GM12878 (cell line): ENCODE results near the gene RAB28.

Experiments used
- CTCF ChIP-seq, 3 experiments: IDR thresholded peaks in 2 of 3; conservative IDR thresholded peaks in 1 of 3; 2 replicates each; pipeline ENCODE4 v1.5.1; 2011; ENCODE audit warnings: low read depth in 3 of 3, low read length in 3 of 3, mild to moderate bottlenecking in 3 of 3, control low read depth in 2 of 3, moderate library complexity in 2 of 3, inconsistent platforms in 1 of 3, mixed read lengths in 1 of 3; ENCODE audit not compliant: control insufficient read depth in 2 of 3, insufficient read depth in 1 of 3; ENCODE audit errors: extremely low read depth in 1 of 3
- EP300 ChIP-seq, 2 experiments: fragments of 150-350 bp in 1 of 2; IDR thresholded peaks; 2 replicates each; pipeline ENCODE4 v1.6.1; 2011 to 2012; ENCODE audit warnings: low read depth in 2 of 2, low read length in 2 of 2, borderline replicate concordance in 1 of 2, improper control_type of control experiment in 1 of 2, inconsistent platforms in 1 of 2; ENCODE audit not compliant: control insufficient read depth in 1 of 2
- PKNOX1 ChIP-seq: fragments of 450-650 bp; IDR thresholded peaks from 2 replicates; pipeline ENCODE4 v1.6.1; 2016; ENCODE audit warnings: mild to moderate bottlenecking
- POLR2A ChIP-seq: IDR thresholded peaks from 2 replicates; pipeline ENCODE4 v1.6.1; 2011; ENCODE audit warnings: low read depth, mild to moderate bottlenecking, low read length
- REST ChIP-seq: IDR thresholded peaks from 2 replicates; pipeline ENCODE4 v1.6.1; 2012; ENCODE audit warnings: mild to moderate bottlenecking, low read depth, low read length

GRCh38 chr4:13464973-13465372 lies 19.2 kb downstream of the RAB28 start:
- TF ChIP-seq REST: no peak
- no peak for TF ChIP-seq POLR2A
- TF ChIP-seq CTCF (IDR thresholded peaks at IDR 0.05 in 2 of 3, conservative IDR thresholded peaks at IDR 0.05 in 1 of 3; ENCODE audit: control insufficient read depth in 2 of 3, extremely low read depth in 1 of 3, insufficient read depth in 1 of 3, low read depth in 3 of 3, low read length in 3 of 3): no peak
- TF ChIP-seq PKNOX1: no peak
- TF ChIP-seq EP300 (IDR thresholded peaks at IDR 0.05; ENCODE audit: borderline replicate concordance in 1 of 2, control insufficient read depth in 1 of 2, low read depth in 2 of 2, low read length in 2 of 2): no peak
